SK-N-SH (cell line): ENCODE results near the gene SUMF2. TPM values are rescaled to one million over a fixed set of nuclear protein-coding genes. Genes with fewer than 3 reads are reported as not detected.
"Not testable (repeated sequence)": the region's sequence is repeated elsewhere in the genome, so short reads cannot be mapped to it uniquely, and the experiment has no call there.

ENCODE experiments used
- CTCF ChIA-PET: fragments of 300-600, 350-600 bp; formaldehyde crosslinking; extraction: SDS; loops from one replicate; lab custom pipeline; 2021; lab: Yijun Ruan, JAX
- POLR2A ChIA-PET: fragments of 350-600 bp; sonication (Branson Sonifier 250); formaldehyde crosslinking; extraction: SDS; loops from one replicate; lab custom pipeline; 2020; ENCODE audit warnings: antibody characterized with exemption, inconsistent platforms; lab: Yijun Ruan, JAX
- DNase-seq: peaks from one replicate; pipeline ENCODE4 v3.0.0; 2012
- H2AFZ ChIP-seq: fragments of 200-600 bp; sonication (generic); 2 replicates; pipeline ENCODE4 v1.8.1; 2016; ENCODE audit warnings: antibody characterized with exemption, mild to moderate bottlenecking, low read depth
- H3F3A ChIP-seq: fragments of 200-600 bp; sonication (generic); replicated peaks from 2 replicates; pipeline ENCODE3; 2016; ENCODE audit warnings: antibody characterized with exemption, mild to moderate bottlenecking; ENCODE audit not compliant: insufficient read depth
- H3K27ac ChIP-seq, 2 experiments: fragments of 200-500 bp in 1 of 2; fragments of 200-600 bp in 1 of 2; sonication (Bioruptor generic) in 1 of 2; sonication (generic), shearing (Covaris generic) in 1 of 2; 2 replicates each; pipeline versions ENCODE4 v1.5.1 to v1.6.1; 2014 to 2016; ENCODE audit warnings: low read depth in 2 of 2, inconsistent platforms in 1 of 2, low read length in 1 of 2, mild to moderate bottlenecking in 1 of 2, mixed read lengths in 1 of 2
- H3K27me3 ChIP-seq: fragments of 200-600 bp; sonication (generic), shearing (Covaris generic); 2 replicates; pipeline ENCODE4 v1.6.1; 2016; ENCODE audit warnings: mixed run types; ENCODE audit not compliant: insufficient read depth
- H3K36me3 ChIP-seq, 2 experiments: fragments of 200-500 bp in 1 of 2; fragments of 200-600 bp in 1 of 2; sonication (Bioruptor generic) in 1 of 2; sonication (generic) in 1 of 2; replicated peaks in 1 of 2; 2 replicates each; pipeline versions ENCODE3 to v1.5.1; 2014 to 2016; ENCODE audit warnings: low read length in 1 of 2, mild to moderate bottlenecking in 1 of 2; ENCODE audit not compliant: insufficient read depth in 2 of 2, control insufficient read depth in 1 of 2
- H3K4me1 ChIP-seq, 2 experiments: fragments of 200-500 bp in 1 of 2; fragments of 200-600 bp in 1 of 2; sonication (Bioruptor generic) in 1 of 2; sonication (generic), shearing (Covaris generic) in 1 of 2; 2 replicates each; pipeline versions ENCODE4 v1.5.1 to v1.6.1; 2014 to 2016; ENCODE audit warnings: low read depth in 1 of 2, low read length in 1 of 2, mixed run types in 1 of 2; ENCODE audit not compliant: insufficient read depth in 2 of 2, control insufficient read depth in 1 of 2
- H3K4me2 ChIP-seq: fragments of 200-600 bp; sonication (generic), shearing (Covaris generic); 2 replicates; pipeline ENCODE4 v1.6.1; 2017; ENCODE audit warnings: mixed run types
- H3K4me3 ChIP-seq, 2 experiments: fragments of 200-500 bp in 1 of 2; fragments of 200-600 bp in 1 of 2; sonication (Bioruptor generic) in 1 of 2; sonication (generic), shearing (Covaris generic) in 1 of 2; 2 replicates each; pipeline versions ENCODE4 v1.5.1 to v1.8.1; 2014 to 2016; ENCODE audit warnings: low read depth in 2 of 2, inconsistent platforms in 1 of 2, low read length in 1 of 2, mild to moderate bottlenecking in 1 of 2, mixed read lengths in 1 of 2, moderate library complexity in 1 of 2
- H3K79me2 ChIP-seq: fragments of 200-600 bp; sonication (generic); 2 replicates; pipeline ENCODE4 v1.8.1; 2017; ENCODE audit warnings: mild to moderate bottlenecking; ENCODE audit not compliant: insufficient read depth
- H3K9ac ChIP-seq: fragments of 200-600 bp; sonication (generic); 2 replicates; pipeline ENCODE4 v1.6.1; 2017; ENCODE audit warnings: mixed run types
- H3K9me2 ChIP-seq: fragments of 200-600 bp; sonication (generic); 2 replicates; pipeline ENCODE4 v1.6.1; 2017; ENCODE audit warnings: mixed run types
- H3K9me3 ChIP-seq: fragments of 200-600 bp; sonication (generic); 2 replicates; pipeline ENCODE4 v1.6.1; 2017; ENCODE audit warnings: mixed run types, mild to moderate bottlenecking, moderate library complexity
- H4K20me1 ChIP-seq: fragments of 200-600 bp; sonication (generic); 2 replicates; pipeline ENCODE4 v1.6.1; 2017; ENCODE audit warnings: mild to moderate bottlenecking, mixed run types; ENCODE audit not compliant: insufficient read depth
- EP300 ChIP-seq, 2 experiments: IDR thresholded peaks; 2 replicates each; pipeline versions ENCODE4 v1.4.0 to v1.6.1; 2012; ENCODE audit warnings: borderline replicate concordance in 1 of 2, low read depth in 1 of 2, low read length in 1 of 2
- FOXJ3 ChIP-seq: sonication (generic); formaldehyde crosslinking; IDR thresholded peaks from 2 replicates; pipeline ENCODE4 v1.5.1; 2020; ENCODE audit warnings: mild to moderate bottlenecking, missing genetic modification reagents
- FOXM1 ChIP-seq: IDR thresholded peaks from 2 replicates; pipeline ENCODE4 v1.4.0; 2012; ENCODE audit warnings: low read depth, mild to moderate bottlenecking
- MEF2A ChIP-seq: IDR thresholded peaks from 2 replicates; pipeline ENCODE4 v1.4.0; 2012; ENCODE audit warnings: low read depth, borderline replicate concordance
- MXI1 ChIP-seq: IDR thresholded peaks from 2 replicates; pipeline ENCODE4 v1.6.1; 2012; ENCODE audit warnings: mild to moderate bottlenecking, low read depth, low read length, improper control_type of control experiment
- POLR2AphosphoS5 ChIP-seq: IDR thresholded peaks from 2 replicates; pipeline ENCODE4 v1.6.1; 2012; ENCODE audit warnings: low read depth, low read length
- RAD21 ChIP-seq: IDR thresholded peaks from 2 replicates; pipeline ENCODE4 v1.6.1; 2012; ENCODE audit warnings: mild to moderate bottlenecking, low read length
- WGBS: methylation state at CpG from one replicate; pipeline ENCODE4 v1.1.6; 2017; ENCODE audit warnings: low lambda C conversion rate; 5-methylcytosine and 5-hydroxymethylcytosine counted together
- polyA plus RNA-seq, 3 experiments: library from polyadenylated mRNA; depleted of rRNA; stranded (reverse); fragments of >200 nt; gene quantifications; 2 replicates each; pipeline ENCODE4 v1.2.3, GENCODE V29; 2012
- TF ChIP-seq, protein P1 (sequence below): IDR thresholded peaks from 2 replicates; pipeline ENCODE4 v1.4.0; 2012; ENCODE audit warnings: low read depth, borderline replicate concordance
- TF ChIP-seq, protein P2 (sequence below): IDR thresholded peaks from 2 replicates; pipeline ENCODE4; 2012
- TF ChIP-seq, protein P3 (sequence below): IDR thresholded peaks from 2 replicates; pipeline ENCODE4 v1.4.0; 2012; ENCODE audit warnings: low read depth, borderline replicate concordance
- TF ChIP-seq, protein P4 (sequence below): IDR thresholded peaks from 2 replicates; pipeline ENCODE4 v1.4.0; 2012; ENCODE audit warnings: low read depth

The SUMF2 gene
- polyA plus RNA-seq, 1 of the 3 experiments (the other 2 are of a cell fraction): 162 TPM

GRCh38 chr7:56028942-56029630, 35.0 kb upstream of the SUMF2 start:
- H3K4me2 ChIP-seq: no peak overlapping the region
- H3F3A ChIP-seq: peaks cover 7% of the 10 kb centered on the region
- ChIA-PET POLR2A (no interaction called here), CTCF (interaction anchor here (0.6 kb wide), 1 partner anchor 479 kb away, joined by 3 read pairs; no protein-coding TSS in a partner anchor)
- peaks cover 4 to 54% of the 10 kb centered on the region in 2 experiments for H3K36me3 ChIP-seq
- H3K4me3 ChIP-seq: no peak overlapping the region
- TF ChIP-seq POLR2AphosphoS5: no peak
- no peak overlapping the region for H2AFZ ChIP-seq
- WGBS: 81% methylated on average over 9 of the region's 9 CpGs
- H3K27me3 ChIP-seq: no peaks in the 10 kb centered on the region
- no peaks in the 10 kb centered on the region for H3K9me3 ChIP-seq
- no peaks in the 10 kb centered on the region for H3K9me2 ChIP-seq
- peaks cover 11% of the 10 kb centered on the region for H3K79me2 ChIP-seq
- no peaks in the 10 kb centered on the region for H4K20me1 ChIP-seq
- H3K4me1 ChIP-seq: no peaks in the 10 kb centered on the region; a peak in 1 of 4 replicates
- DNase-seq: no peak
- no peak overlapping the region for H3K27ac ChIP-seq
- no peak overlapping the region for H3K9ac ChIP-seq

DNA sequence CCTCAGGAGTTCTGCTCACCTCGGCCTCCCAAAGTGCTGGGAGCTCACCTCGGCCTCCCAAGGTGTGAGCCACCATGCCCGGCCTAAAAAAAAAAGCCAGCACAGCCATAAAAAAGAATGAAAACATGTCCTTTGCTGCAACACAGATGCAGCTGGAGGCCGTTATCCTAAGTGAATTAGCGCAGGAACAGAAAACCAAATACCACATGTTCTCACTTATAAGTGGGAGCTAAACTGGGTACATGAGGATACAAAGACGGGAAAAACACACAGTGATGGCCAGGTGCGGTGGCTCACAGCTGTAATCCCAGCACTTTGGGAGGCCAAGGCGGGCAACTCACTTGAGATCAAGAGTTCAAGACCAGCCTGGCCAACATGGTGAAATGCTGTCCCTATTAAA, 33.7 kb upstream of the SUMF2 start:
- Histone ChIP-seq H3K4me3 (no peak overlapping the region), H3K9ac (no peak overlapping the region), H3K27ac (no peak overlapping the region), H3K9me2 (no peaks in the 10 kb centered on the region), H4K20me1 (no peaks in the 10 kb centered on the region), H3K79me2 (peaks cover 11% of the 10 kb centered on the region), H3K27me3 (no peaks in the 10 kb centered on the region), H3K4me2 (no peak overlapping the region)
- WGBS: 80% methylated on average over 8 of the region's 8 CpGs
- ChIA-PET POLR2A (interaction anchor here (0.6 to 1.0 kb wide), 2 partner anchors 21 to 522 kb away, joined by 3 to 4 read pairs; partner anchors contain the start of genes CCT6A and PSPH), CTCF (interaction anchor here (1.8 kb wide), 1 partner anchor 26 kb away, joined by 4 read pairs; no protein-coding TSS in a partner anchor)
- DNase-seq: no peak
- no peak for TF ChIP-seq FOXM1
- TF ChIP-seq MXI1: 0 out of 2 replicates have a peak, but pooled peaks have one; percentile 21
- TF ChIP-seq, protein P1, sequence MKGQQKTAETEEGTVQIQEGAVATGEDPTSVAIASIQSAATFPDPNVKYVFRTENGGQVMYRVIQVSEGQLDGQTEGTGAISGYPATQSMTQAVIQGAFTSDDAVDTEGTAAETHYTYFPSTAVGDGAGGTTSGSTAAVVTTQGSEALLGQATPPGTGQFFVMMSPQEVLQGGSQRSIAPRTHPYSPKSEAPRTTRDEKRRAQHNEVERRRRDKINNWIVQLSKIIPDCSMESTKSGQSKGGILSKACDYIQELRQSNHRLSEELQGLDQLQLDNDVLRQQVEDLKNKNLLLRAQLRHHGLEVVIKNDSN: no peak
- no peak for TF ChIP-seq FOXJ3
- TF ChIP-seq, protein P2, sequence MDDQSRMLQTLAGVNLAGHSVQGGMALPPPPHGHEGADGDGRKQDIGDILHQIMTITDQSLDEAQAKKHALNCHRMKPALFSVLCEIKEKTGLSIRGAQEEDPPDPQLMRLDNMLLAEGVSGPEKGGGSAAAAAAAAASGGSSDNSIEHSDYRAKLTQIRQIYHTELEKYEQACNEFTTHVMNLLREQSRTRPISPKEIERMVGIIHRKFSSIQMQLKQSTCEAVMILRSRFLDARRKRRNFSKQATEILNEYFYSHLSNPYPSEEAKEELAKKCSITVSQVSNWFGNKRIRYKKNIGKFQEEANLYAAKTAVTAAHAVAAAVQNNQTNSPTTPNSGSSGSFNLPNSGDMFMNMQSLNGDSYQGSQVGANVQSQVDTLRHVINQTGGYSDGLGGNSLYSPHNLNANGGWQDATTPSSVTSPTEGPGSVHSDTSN: no peak
- TF ChIP-seq MEF2A: no peak
- peak in 1 of 2 experiments; percentile 48; a peak in 1 of 4 replicates for TF ChIP-seq EP300 (IDR thresholded peaks at IDR 0.05; ENCODE audit: borderline replicate concordance in 1 of 2, low read depth in 1 of 2, low read length in 1 of 2)
- TF ChIP-seq, protein P3, sequence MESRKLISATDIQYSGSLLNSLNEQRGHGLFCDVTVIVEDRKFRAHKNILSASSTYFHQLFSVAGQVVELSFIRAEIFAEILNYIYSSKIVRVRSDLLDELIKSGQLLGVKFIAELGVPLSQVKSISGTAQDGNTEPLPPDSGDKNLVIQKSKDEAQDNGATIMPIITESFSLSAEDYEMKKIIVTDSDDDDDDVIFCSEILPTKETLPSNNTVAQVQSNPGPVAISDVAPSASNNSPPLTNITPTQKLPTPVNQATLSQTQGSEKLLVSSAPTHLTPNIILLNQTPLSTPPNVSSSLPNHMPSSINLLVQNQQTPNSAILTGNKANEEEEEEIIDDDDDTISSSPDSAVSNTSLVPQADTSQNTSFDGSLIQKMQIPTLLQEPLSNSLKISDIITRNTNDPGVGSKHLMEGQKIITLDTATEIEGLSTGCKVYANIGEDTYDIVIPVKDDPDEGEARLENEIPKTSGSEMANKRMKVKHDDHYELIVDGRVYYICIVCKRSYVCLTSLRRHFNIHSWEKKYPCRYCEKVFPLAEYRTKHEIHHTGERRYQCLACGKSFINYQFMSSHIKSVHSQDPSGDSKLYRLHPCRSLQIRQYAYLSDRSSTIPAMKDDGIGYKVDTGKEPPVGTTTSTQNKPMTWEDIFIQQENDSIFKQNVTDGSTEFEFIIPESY: no peak
- no peak for TF ChIP-seq RAD21
- TF ChIP-seq, protein P4, sequence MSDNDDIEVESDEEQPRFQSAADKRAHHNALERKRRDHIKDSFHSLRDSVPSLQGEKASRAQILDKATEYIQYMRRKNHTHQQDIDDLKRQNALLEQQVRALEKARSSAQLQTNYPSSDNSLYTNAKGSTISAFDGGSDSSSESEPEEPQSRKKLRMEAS: no peak
- TF ChIP-seq, all 33 proteins: peak for 2
- Histone ChIP-seq H3K9me3 (no peaks in the 10 kb centered on the region), H3K36me3 (peaks cover 4 to 47% of the 10 kb centered on the region in 2 experiments), H3F3A (peaks cover 13% of the 10 kb centered on the region), H3K4me1 (no peaks in the 10 kb centered on the region; a peak in 1 of 4 replicates), H2AFZ (no peak overlapping the region)

GRCh38 chr7:56031556-56031955, 32.5 kb upstream of the SUMF2 start:
- H2AFZ ChIP-seq, H4K20me1 ChIP-seq, H3K9ac ChIP-seq, H3K27ac ChIP-seq, H3K4me3 ChIP-seq, H3K4me1 ChIP-seq, H3K4me2 ChIP-seq, H3K9me3 ChIP-seq, H3K27me3 ChIP-seq, DNase-seq, H3K9me2 ChIP-seq, POLR2A ChIA-PET: not testable (repeated sequence)
- CTCF ChIA-PET: interaction anchor here (1.8 kb wide), 1 partner anchor 27 kb away, joined by 4 read pairs; no protein-coding TSS in a partner anchor
- H3F3A ChIP-seq: peaks cover 13% of the 10 kb centered on the region
- H3K36me3 ChIP-seq: peaks cover 4 to 40% of the 10 kb centered on the region in 2 experiments
- H3K79me2 ChIP-seq: peaks cover 11% of the 10 kb centered on the region
- 84% methylated on average over 8 of the region's 8 CpGs for WGBS
